Esophagus squamous epithelium (tissue), 4 donors: Measurements from ENCODE around the gene AKR1B15.

ENCODE experiments used
- POLR2A ChIP-seq, 4 donors: fragments of 450-650 bp; IDR thresholded peaks; one replicate each; pipeline ENCODE4 v1.6.1; 2017; ENCODE audit warnings: antibody characterized with exemption in 4 of 4, mild to moderate bottlenecking in 4 of 4, moderate library complexity in 3 of 4
- TF ChIP-seq, protein P1 (sequence below), 6 experiments: fragments of 450-650 bp in 4 of 6; fragments of 200-600 bp in 2 of 6; sonication (generic) in 2 of 6; IDR thresholded peaks; one replicate each; pipeline ENCODE4 v1.5.1; 2016 to 2019; ENCODE audit warnings: antibody characterized with exemption in 6 of 6, mild to moderate bottlenecking in 4 of 6, moderate library complexity in 4 of 6

GRCh38 chr7:134533288-134533771 lies 15.6 kb upstream of the AKR1B15 start:
- no peak for TF ChIP-seq POLR2A (IDR thresholded peaks at IDR 0.05)
- TF ChIP-seq, protein P1, sequence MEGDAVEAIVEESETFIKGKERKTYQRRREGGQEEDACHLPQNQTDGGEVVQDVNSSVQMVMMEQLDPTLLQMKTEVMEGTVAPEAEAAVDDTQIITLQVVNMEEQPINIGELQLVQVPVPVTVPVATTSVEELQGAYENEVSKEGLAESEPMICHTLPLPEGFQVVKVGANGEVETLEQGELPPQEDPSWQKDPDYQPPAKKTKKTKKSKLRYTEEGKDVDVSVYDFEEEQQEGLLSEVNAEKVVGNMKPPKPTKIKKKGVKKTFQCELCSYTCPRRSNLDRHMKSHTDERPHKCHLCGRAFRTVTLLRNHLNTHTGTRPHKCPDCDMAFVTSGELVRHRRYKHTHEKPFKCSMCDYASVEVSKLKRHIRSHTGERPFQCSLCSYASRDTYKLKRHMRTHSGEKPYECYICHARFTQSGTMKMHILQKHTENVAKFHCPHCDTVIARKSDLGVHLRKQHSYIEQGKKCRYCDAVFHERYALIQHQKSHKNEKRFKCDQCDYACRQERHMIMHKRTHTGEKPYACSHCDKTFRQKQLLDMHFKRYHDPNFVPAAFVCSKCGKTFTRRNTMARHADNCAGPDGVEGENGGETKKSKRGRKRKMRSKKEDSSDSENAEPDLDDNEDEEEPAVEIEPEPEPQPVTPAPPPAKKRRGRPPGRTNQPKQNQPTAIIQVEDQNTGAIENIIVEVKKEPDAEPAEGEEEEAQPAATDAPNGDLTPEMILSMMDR (IDR thresholded peaks at IDR 0.05), result no peak
